NCI-H2107 treated with DMSO at 0.1 percent for 48 hours (cell line): ENCODE data around the gene BRICD5.
"Not testable (repeated sequence)": the region's sequence is repeated elsewhere in the genome, so short reads cannot be mapped to it uniquely, and the experiment has no call there.

Experiments
- DNase-seq: peaks from one replicate; lab custom pipeline; 2025; ENCODE audit not compliant: unreplicated experiment; lab: John Stamatoyannopoulos, UW

BRICD5 gene

DNA sequence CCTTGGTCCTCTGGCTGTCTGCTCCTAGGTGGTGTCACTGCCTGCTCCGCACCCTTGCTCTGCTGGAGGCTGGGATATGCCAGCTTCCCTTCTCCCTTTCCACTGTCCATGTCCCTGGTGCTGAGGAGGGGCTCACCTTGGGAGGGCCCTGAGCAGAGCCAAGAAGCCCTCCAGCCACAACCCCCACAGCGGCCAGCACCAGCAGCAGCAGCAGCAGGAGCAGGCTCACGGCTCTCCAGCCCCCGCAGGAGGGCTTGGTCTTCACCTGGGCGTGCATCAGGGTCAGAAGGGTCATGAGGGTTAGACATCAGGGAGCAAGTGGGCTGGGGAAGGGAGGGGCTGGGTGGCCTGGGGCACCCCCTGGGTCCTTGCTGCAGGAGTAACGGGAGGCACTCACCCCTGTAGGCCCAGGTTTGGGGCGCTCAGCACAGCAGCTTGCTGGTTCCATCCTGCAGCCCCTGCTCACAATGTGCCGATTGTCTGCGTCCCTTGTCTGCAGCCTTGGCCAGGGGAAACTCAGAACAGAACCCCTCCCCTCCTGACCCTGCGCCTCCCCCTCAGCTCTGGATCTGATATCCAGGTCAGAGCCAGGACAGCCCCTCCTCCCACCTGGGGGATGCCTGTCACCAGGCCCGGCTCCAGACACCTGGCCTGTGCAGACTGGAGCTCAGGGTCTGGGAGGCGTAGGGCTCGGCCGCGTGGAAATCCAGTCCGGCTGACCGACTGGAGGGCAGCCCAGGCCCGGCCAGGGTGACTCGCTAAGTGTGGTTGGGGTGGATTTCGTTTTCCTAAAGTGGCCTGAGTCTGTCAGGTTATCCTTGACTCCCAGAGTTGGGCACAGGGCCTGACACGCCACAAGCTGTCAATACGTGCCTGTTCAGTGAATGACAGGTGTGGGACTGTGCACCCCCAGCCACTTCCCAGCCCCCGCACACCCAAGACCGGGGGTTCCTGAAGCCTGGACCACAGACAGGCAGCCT, at the start of gene BRICD5:
BRICD5 (minus strand) TSS at position 478 of the 980 bp plus-strand sequence; CDS start at position 448, 30 bp downstream.
- no peak for DNase-seq

DNA sequence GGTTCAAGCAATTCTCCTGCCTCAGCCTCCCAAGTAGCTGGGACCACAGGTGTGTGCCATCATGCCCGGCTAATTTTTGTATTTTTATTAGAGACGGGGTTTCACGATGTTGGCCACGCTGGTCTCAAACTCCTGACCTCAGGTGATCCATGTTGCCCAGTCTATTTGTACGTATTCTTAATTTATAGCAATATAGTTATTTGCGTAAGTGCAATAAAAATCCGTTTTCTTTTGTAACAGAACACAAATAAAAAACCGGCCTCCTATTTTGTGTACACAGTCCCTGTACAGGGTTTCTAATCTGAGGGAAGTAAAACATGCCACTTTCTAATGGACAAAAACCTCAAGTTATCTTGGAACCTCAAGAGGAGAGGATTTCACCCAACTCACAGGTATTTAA, 49.6 kb upstream of the BRICD5 start:
- no peak for DNase-seq

DNA sequence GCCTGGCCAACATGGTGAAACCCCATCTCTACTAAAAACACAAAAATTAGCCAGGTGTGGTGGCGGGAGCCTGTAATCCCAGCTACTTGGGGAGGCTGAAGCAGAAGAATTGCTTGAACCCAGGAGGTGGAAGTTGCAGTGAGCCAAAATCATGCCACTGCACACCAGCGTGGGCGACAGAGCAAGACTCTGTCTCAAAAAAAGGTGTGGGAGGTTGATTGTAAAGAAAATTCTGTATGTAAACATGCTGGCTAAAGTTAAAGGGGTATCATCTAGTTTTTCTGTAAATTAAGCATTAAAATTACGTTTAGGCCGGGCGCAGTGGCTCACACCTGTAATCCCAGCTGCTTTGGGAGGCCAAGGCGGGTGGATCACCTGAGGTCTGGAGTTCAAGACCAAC, 47.9 kb upstream of the BRICD5 start:
- DNase-seq = not testable (repeated sequence)

DNA sequence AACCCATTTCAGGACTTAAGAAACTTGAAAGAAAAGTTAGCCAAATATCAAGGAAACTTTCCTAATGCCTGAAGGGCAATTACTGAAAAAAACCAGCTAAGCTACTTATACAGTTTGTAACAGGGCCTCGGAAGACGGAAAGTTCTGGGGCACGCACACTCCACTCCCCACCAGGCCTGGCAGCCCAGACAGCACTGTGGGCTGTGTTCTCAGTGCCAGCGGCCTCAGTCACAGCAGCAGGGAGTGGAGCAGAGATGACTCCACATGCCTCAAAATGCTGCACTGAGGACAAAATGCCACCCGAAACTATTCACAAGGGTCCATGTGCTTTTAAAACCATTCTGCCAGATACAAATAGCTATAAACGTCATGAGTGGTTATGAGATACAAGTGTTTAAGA, 47.1 kb upstream of the BRICD5 start:
- DNase-seq = no peak

DNA sequence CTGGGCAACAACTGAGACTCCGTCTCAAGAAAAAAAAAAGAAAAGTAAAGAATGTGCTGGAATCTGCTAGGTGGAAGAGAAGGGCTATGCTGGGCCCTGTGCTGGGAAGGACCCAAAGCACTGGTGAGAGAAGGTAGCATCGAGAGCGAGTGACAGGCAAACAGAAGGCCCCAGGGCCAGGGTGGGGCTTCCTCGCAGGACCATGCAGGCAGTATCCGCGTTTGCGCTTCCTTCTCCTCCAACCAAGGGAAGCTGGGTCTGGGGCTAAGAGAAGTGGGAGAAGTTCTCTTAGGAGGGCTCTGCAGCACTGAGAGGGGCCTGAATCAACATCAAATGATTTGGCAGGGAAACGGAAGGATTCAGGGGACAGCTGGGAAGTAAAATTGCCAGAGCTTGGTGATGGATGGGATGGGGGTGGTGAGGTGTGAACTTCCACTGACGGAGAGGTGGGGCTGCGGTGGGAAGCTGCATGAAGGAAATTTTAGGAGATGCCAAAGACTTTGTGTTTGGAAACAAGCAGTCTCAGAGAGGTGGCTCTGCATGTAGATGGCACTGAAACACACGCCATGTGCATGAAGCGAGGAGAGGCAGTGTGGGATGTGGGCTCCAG, 46.0 kb upstream of the BRICD5 start:
- no peak for DNase-seq

DNA sequence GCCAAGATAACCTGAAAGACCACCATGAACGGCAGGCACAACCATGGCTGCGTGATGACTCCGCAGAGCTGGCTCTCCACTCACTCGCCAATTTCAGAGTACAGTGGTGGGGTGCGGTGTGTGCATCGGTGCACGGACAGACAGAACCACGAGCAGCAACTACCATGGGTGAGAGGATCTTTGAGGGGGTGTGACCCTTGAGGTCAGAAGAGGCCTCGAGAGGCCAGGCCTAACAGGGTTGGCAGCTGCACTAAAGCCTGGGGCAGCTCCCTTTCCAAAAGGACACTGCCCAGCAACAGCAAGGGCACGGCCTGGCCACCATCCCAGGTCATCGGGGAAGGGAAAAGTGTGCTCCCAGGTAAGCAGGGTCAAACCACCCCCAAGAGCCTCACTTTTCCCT, 42.6 kb upstream of the BRICD5 start:
- no peak for DNase-seq

DNA sequence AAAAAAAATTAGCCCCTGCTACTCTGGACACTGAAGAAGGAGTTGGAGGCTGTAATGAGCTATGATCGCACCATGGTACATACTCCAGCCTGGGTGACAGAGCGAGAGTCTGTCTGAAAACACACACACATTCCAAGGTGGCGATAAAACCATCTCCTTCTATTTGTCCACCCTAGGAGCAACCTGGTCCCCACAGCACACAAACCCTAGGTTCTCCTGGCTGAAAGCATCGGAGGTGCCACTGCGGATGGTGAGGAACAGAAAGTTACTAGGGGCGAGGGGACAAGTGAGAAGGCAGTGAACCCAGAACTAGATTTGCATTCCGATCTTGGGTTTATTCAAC, 42.1 kb upstream of the BRICD5 start:
- DNase-seq = no peak

DNA sequence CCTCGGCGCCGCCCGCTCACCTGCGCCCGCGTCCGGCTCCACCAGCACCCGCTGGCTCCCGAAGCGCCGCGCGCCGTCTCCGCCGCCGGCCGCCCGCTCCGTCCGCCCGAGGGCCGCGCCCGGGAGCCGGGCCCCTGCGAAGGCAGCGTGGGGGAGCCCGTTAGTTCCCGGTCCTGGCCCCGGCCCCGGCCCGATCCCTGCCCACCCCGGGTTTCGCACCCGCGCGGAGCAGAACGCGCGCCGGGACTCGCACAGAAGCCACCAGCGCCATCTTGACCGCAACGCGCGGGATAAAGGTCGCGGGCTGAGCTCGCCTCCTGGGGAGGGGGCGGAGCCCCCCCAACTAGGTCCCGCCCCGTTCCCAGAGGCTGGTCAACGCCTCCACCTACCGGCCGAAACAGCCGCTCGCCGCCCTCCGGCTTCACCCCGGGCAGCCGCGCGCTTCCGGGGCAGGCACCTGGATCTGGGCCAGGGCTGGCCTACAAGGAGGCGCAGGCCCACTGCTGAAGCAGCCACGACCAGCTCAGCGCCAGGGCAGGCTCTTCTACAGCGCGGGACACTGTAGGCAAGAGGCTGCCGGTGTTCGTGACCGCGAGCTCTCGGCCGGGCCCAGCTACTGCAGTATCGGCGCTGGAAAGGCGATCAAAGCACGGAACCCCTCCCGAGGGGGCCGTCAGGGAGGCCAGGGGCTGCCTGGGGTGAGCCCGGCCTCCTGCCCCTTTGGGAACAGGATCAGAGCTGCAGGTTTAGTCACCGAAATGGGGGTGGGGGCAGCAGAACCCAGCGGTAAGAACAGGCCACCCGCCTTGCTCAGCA, 40.8 kb upstream of the BRICD5 start, which contains the start of gene ECI1:
ECI1 (minus strand) TSS at position 292 of the 816 bp plus-strand sequence; CDS start at position 271, 21 bp downstream.
- DNase-seq = peak; percentile 90

DNA sequence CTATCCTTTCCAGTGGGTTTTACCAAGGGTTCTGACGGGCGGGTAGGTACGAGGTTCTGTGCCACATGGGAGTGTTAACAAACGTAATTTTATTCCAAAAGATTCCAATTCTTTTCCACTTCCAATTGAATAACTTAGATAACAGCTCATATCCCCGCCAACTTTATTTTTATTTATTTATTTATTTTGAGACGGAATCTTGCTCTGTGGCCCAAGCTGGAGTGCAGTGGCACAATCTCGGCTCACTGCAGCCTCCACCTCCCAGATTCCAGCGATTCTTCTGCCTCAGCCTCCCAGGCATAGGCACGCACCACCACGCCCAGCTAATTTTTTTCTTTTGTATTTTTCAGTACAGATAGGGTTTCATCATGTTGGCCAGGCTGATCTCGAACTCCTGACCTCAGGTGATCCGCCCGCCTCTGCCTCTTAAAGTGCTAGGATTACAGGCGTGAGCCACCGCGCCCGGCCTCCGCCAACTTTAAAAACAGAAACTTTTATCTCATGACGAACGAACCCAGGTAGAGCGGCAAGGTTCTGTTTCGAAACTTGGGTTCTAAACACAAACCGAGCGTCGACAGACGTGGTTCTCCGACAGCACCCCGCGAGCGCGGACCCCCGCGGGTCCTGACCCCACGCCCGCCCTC, 40.1 kb upstream of the BRICD5 start:
- DNase-seq = no peak

DNA sequence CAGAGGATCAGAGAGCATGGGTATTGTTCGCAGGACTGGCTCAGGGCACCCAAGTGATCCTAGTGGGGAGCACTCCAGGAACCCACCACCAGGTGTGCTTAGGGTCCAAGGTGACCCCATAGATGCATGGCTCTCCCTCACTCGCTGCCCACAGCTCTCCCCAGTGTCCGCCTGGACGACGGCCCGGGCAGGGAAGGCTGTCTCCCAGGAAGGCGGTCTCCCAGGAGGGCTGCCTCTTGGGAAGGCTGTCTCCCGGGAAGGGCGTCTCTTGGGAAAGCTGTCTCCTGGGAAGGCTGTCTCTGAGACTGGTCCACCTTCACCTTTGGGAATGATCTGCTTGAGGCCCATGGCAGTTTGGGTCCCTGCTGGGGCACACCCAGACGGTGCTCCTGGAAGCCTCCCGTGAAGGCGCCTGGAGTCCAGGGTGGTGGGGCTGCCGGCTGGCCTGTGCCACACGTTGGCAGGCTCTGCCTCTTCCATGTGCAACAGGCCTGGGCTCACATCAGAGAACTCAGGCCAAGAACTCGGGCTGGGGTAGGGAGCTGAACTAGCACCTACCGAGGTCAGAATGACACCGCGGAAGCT, 35.7 kb upstream of the BRICD5 start:
- DNase-seq = no peak

DNA sequence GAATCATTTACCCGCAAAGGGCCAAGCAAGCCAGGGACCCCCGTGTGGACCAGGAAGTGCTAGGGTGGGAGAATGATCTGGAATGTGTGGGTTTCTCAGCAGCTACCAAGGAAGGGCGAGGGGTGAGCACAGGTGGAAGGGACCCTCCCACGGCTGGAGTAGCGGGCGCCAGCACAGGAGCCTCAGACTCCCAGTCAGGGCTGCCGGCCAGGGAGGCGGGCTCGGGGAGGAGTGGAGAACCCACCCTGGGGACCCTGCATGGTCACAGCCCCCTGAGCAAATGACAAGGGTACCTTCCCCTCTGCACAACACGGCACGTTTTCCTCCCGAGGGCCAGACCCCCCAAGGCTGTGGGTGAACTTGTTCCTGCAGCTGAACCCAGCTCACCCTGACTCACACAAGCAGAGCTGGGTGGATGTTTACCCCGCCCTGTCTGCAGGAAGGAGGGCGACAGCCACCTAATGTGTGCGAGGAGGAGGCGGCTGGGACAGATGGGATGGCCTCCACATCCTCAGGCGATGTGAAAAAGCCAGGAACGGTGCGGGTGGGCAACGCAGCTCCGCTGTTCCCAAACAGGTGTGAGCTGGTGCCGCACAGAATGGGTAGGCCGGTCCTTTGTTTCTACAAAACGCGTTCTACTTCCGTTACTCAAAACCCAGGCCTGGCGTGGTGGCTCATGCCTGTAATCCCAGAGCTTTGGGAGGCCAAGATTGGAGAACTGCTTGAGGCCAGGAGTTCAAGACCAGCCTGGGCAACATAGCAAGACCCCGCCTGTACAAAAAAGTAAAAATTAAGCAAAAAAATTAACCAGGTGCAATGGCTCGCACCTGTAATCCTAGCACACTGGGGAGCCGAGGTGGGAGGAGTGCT, 34.5 kb upstream of the BRICD5 start:
- no peak for DNase-seq

DNA sequence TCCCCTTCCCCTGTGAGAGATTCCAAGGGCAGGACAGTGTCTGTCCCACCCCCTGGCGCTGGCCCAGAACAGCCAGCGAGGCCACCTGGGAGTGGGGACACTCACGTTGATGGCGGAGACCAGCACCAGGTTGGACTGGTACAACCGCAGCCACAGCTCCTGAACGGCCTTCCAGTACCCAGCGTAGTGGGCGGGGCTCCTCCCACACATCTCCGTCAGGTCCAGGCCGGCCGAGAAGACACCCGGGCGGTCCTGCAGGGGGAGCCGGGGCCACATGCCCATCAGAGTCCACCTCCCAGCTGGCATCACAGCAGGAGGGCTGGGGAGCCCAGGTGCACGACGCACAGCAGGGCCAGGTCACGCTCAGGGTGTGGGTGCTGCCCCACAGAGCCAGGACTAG, 33.6 kb upstream of the BRICD5 start:
- DNase-seq = no peak

DNA sequence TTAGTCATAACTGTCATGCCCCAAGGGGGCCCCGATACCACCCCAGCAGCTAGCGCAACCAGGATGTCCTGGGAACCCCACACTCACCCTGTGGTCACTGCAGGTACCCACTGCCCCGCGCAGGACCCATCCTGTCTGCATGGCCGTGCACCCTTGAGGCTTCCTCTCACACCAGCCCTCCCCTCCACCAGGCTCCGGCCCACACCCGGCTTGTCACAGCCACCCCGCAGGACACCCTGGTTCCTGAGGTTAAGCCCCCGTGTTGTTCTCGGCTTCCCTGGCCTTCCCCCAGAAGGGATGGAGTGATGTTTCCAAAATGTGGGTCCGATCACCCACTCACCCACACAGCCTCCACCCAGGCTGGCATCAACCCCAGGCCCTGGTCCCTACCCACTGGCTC, 33.1 kb upstream of the BRICD5 start:
- no peak for DNase-seq

DNA sequence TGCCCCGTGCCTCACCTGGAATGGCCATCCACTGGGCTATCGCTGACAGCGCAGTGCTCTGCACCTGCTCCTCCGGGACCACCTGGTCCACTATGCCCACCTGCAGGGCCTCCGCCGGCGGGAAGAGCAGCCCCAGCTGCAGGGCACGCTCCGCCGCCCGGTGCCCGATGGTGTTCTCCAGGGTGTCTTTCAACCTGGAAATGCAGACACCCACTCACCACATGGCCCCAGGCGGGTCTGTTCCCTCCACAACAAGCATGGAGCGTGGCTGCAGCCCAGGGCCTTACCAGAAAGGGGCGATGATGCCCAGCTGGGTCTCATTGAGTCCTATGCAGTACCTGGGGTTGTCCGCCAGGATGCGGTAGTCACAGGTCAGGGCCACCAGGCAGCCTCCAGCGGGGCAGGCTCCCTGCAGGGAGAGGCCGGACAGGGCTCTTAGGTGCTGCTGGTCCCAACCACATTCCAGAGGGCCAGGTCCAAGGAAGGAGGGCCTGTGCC, 32.4 kb upstream of the BRICD5 start:
- DNase-seq = no peak

DNA sequence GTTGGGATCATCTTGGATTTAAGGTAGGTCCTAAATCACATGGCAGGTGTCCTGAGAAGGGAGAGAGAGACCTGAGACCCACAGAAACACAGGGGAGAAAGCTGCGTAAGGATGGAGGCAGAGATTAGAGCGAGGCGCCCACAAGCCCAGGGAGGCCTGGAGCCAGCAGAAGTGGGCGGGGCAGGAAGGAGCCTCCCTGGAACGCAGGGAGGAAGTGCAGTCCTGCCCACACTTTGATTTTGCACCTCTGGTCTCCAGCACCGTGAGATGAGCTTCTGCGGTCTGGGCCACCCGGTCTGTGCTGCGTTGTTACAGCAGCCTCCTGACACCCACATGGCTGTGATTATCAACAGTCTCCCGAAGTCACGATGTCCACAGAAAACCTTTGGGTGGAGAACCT, 31.9 kb upstream of the BRICD5 start:
- DNase-seq = no peak

DNA sequence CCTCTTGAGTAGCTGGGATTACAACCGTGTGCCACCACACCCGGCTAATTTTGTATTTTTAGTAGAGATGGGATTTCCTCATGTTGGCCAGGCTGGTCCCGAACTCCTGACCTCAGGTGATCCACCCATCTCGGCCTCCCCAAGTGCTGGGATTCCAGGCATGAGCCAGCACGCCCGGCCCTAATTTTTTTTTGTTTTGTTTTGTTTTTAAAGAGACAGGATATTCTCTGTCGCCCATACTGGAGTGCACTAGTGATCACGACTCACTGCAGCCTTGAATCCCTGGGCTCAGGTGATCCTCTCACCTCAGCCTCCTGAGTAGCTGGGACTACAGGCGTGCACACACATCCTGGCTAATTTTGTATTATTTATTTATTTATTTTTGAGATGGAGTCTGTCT, 29.7 kb upstream of the BRICD5 start:
- not testable (repeated sequence) for DNase-seq

DNA sequence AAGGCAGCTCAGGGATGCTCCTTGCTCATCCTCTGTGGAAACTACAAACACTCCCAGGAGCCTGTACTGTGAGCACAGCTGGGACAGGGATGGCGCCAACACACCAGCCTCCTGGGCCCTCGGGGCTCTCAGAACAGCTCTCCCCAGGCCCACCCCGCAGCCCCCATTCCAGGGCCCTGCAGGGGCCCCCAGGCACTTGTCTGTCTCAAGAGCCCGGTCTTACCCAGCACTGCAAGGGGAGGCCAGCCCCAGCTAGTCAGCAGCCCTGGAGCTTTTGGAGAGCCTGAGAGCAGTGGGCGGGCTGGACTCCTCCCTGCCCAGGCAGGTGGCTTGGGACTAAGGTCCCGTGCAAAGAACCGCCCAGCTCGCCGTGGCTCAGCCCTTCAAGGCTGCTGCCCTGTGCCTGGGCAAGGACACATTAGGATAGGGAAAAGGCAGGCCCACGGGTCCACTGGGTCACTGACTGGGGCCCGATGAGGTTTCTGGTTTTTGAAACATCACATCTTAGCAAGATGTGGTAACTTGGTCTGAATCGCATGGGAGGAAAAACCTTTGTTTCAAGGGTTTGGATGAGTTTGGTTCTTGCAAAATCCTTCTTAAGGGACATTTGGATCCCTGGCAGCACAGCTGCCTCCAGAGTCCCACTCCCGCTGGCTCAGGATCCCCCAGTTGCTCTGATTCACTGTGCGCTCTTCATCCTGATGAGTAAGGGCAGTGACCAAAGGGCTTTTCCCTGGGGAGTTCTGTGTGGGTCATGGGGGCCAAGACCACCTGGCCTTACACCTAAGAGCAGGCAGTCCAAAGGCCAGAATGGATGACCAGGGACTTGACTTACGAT, 28.4 kb upstream of the BRICD5 start:
- DNase-seq = no peak

DNA sequence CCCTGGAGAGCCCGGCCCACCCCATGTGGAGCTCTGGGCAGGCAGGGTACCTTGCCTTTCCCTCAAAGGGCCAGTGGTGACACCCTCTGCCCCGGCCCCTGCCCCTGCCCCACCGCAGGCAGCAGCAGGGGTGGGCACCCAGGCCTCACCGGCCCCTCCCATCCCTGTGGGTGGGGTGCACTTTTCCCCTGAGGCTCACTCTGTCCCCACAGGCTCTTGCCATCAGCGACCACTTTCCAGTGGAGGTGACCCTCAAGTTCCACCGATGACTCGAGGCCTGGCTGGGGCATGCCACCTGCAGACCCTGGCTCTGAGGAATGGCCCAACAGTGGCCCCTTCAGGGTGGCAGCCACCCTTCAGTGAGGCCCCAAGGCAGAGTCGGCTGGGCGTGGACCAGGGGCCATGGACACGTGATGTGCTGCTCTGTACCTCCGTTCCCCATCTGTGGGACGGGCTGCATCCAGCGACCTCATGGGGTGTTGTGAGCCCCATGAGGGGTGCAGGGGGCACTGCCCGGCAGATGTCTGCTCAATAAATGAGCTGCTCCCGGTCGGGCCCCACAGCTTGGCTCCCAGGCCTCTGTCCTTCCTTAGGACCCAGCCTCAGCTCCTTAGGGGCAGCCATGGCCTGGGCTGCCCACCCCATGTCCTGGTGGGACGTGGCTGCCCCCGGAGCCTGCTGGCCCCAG, 27.6 kb upstream of the BRICD5 start:
- no peak for DNase-seq
